Stimulated activated naive CD4-positive, alpha-beta T cell (primary cell): ENCODE data around the gene EMX1.
"Not testable (repeated sequence)": the region's sequence is repeated elsewhere in the genome, so short reads cannot be mapped to it uniquely, and the experiment has no call there.

Experiments
- DNase-seq, 6 experiments: peaks; one replicate each; lab custom pipeline; 2025; lab: John Stamatoyannopoulos, UW

Gene EMX1

DNA sequence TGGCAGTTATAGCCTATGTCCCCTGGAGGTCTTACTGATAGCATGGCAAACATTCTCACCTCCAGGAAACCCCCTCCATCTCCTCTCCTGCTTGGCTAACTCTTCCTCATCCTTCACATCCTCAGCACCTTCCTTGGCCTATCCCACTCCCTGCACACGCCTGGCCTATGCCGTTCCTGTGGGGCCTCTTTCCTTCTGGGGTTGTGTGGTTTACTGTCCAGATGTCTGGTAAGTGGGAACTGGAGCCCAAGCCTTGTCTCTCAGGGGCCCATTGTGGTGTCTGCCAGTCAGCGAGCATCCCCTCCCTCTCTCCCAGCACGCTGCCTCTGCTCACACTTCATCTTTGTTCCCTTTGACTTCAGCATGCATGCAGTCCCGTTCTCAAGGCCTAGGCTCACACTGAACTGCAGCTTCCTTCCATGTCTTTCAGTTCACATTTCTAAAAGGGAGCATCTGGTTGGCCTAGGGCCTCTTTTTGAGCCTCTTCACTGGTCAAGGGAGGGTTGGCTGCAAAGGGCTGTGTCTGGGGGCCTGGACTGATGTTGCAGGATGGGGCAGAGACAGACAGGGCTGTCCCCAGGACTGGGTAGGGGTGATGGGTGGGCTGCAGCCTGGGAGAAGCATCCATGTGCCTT is 17.0 kb upstream of the EMX1 start:
- no peak for DNase-seq

- DNase-seq, result no peak
These were observed 15.9 kb upstream of the EMX1 start for GRCh38 chr2:72901426-72901825.

GRCh38 chr2:72907369-72907768 is 9.9 kb upstream of the EMX1 start:
- not testable (repeated sequence) for DNase-seq

GRCh38 chr2:72908741-72909140 is 8.6 kb upstream of the EMX1 start:
- DNase-seq, result no peak

DNA sequence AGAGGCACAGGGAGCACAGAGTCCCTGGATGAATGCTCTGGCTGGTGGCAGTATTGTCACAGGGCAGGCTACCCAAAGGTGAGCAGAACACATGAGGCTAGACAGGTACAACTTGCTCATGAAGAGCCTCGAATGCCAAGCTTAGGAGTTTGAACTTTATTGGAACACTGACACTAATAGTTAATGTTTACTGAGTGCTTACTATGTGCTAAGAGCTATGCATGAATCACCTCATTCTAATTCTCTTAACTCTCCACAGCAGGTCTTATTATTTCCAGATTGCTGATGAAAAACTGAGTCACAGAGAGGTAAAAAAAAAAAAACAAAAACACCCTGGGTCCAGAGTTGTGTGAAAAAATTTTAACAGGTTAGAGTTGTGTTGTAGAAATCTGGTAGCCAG is 6.1 kb upstream of the EMX1 start:
- DNase-seq, result no peak

GRCh38 chr2:72913486-72914205 is 3.7 kb upstream of the EMX1 start:
- DNase-seq, result no peak

GRCh38 chr2:72914206-72914559 is 3.1 kb upstream of the EMX1 start:
- no peak for DNase-seq

- no peak for DNase-seq
These were observed 2.6 kb upstream of the EMX1 start for GRCh38 chr2:72914589-72915319.

- DNase-seq, result no peak
These were observed 1.9 kb upstream of the EMX1 start for GRCh38 chr2:72915320-72915906.

DNA sequence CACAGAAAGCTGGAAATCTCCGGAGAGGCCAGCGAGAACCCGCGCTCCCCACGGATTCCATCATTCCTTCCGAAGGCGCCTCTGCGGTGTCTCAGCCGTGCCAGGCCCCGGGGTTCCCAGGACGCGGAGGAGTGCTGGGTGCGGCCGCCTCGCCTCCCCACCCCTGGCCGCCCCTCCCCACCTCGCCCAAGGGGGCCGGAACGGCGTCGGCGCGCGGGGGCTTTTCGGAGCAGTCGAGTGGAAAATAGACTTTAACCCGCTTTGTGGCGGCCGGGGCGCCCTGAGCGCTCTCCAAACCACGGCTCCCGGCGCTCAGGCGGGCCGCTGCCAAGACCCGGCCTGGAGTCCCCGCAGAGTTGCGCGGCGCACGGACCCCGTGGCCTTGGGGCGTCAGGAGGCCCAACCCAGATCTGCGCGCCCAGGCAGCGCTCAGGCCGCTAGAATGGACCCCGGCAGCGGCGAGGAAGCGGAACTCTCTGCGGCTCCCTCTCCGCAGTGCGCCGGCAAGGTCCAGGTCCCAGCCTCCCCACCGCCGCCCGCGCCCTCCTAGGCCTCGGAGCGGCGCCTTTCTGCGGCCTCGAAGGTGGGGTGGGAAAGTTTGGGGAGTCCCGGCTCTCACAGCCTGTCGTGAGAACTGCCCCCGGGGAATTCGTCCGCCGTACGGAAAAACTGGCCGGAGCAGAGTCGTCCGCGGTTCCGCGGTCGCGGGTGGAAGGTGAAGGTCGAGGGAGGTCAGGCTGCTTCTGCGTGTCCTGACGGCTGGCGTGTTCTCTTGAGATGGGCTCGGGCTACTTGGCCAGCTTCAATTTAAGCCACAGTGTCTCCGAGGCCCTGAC is 1.2 kb upstream of the EMX1 start:
- DNase-seq, result peak in 3 of 6 experiments; percentile 11 to 42 (median 32)

GRCh38 chr2:72916743-72917137 is 579 bp upstream of the EMX1 start:
- no peak for DNase-seq

GRCh38 chr2:72917877-72918553 is 696 bp downstream of the EMX1 start:
- DNase-seq, result peak in 2 of 6 experiments; percentile 26

- DNase-seq, result no peak
These were observed 2.3 kb downstream of the EMX1 start for GRCh38 chr2:72919414-72920317.

DNA sequence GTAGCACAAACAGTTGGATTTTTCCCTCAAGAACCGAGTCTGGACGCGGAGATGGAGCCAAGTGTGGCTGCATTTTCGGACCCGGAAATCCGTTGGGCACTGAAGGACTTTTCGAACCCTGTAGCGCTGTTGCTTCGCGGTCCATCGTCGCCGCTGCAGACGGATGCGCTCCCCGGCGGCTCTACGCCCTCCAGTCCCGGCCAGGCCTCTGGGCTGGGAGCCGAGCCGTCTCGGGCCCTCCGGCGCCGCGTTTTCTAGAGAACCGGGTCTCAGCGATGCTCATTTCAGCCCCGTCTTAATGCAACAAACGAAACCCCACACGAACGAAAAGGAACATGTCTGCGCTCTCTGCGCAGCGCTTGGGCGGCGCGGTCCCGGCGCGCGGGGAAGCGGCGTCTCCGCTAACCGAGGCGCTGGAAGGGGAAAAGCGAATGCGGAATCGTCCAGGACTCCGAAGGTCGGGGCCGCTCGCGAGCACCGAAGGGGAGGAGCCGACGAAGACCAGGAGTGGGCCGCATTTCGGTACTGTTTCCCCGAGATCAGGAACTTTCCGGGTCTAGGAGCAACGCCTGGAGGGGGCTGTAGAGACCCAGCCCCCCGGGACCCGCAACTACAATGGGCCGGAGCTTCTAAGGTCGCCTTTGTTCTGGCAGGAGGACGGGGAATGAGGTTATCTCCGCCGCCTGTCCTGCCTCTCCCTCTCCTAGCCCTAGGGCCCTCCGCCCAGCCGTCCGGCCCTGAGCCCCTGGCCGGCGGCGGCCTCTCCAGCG is 3.2 kb downstream of the EMX1 start:
- peak in 2 of 6 experiments; percentile 9 to 10 for DNase-seq

DNA sequence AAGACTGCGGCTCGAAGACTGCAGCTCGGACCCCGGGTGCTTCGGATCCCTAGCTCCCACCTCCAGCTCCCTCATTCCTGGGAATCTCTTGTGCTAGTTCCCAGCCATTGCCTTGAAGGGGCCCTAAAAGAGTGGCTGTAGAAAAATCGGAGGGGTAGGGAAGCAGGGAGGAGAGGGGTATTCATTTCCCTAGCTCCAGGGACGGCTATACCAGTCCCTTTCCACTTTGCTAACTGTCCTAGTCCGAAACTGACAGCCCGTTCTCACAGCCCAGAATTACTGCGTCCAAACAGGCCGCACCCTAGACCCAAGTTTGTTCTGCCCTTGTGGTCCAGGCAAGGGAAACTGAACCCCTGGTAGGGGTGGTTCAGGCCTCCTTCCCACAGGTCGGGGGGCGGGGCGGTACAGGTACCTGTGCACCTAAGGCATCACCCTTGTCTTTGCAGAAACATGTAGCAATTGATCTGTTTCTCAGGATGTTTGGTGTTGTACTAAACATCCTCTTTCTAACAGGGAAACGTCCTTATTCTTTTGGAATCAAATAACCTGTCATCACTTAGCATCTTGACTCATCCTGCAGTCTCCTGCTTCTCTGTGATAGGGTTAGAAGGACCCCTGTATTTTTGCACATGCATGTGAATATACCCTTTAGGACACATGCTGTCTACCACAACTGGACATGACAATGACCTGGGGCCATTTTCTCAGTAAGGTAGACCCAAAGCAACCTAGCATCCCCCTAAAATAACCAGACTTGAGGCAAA is 4.0 kb downstream of the EMX1 start:
- no peak for DNase-seq

GRCh38 chr2:72921853-72922252 is 4.5 kb downstream of the EMX1 start:
- DNase-seq, result no peak

- no peak for DNase-seq
These were observed 6.6 kb downstream of the EMX1 start for GRCh38 chr2:72923833-72924352.
